Right lobe of liver (tissue), 6 donors: ENCODE data around the gene GPC6. TPM values are rescaled to one million over a fixed set of nuclear protein-coding genes. Genes with fewer than 3 reads are reported as not detected.

Experiments
- ATAC-seq, 4 donors: fragments of 200-7000 bp; cut with Tn5 transposase; one replicate each; pipeline ENCODE4 v1.9.1; 2020; ENCODE audit warnings: mild to moderate bottlenecking in 4 of 4, moderate library complexity in 4 of 4
- DNase-seq, 3 donors: peaks; one replicate each; pipeline ENCODE4 v3.0.0-alpha.2; 2020
- H3K27ac ChIP-seq, 3 donors: fragments of 200-600 bp; one replicate each; pipeline ENCODE4 v1.8.0; 2022
- H3K27me3 ChIP-seq, 2 donors: fragments of 200-600 bp; one replicate each; pipeline ENCODE4 v1.8.0; 2022
- H3K36me3 ChIP-seq, 4 donors: fragments of 200-600 bp; sonication (generic) in 1 of 4; one replicate each; pipeline versions ENCODE4 v1.5.1 to v1.8.0; 2017 to 2022; ENCODE audit warnings: control low read depth in 1 of 4
- H3K4me1 ChIP-seq, 4 donors: fragments of 200-600 bp; sonication (generic) in 1 of 4; one replicate each; pipeline versions ENCODE4 v1.5.1 to v1.8.0; 2017 to 2022; ENCODE audit warnings: control low read depth in 1 of 4
- H3K4me3 ChIP-seq, 3 donors: fragments of 200-600 bp; one replicate each; pipeline ENCODE4 v1.8.0; 2022
- H3K9me3 ChIP-seq, 4 donors: fragments of 200-600 bp; sonication (generic) in 1 of 4; one replicate each; pipeline versions ENCODE4 v1.5.1 to v1.8.0; 2017 to 2022; ENCODE audit warnings: control low read depth in 1 of 4
- POLR2A ChIP-seq: fragments of 450-650 bp; IDR thresholded peaks from one replicate; pipeline ENCODE4 v1.6.1; 2017; ENCODE audit warnings: antibody characterized with exemption, mild to moderate bottlenecking
- WGBS: methylation state at CpG from one replicate; pipeline ENCODE4 v1.1.6; 2018; ENCODE audit warnings: low coverage, low lambda C conversion rate; ENCODE audit not compliant: insufficient coverage; ENCODE audit errors: missing lambda C conversion rate; 5-methylcytosine and 5-hydroxymethylcytosine counted together
- intact Hi-C, 2 donors: fragments of 100-400 bp; cut with DNase I; formaldehyde crosslinking; loops; one replicate each; pipeline versions ENCODE4 v1.11.2 to v1.14.1; 2022
- total RNA-seq, 6 experiments: library from RNA; depleted of rRNA in 2 of 6; stranded (reverse); fragments of >200 nt in 2 of 6; fragmentation: NEBNext Ultra II Directional in 3 of 6; extraction: Animal tissue kit (Norgen Biotek cat#: 25700) in 3 of 6; gene quantifications; one replicate each; pipeline versions ENCODE4 v1.1.0 to v1.2.4, GENCODE V29; 2016 to 2023
- TF ChIP-seq, protein P1 (sequence below), 4 donors: fragments of 200-600 bp in 3 of 4; fragments of 450-650 bp in 1 of 4; IDR thresholded peaks; one replicate each; pipeline versions ENCODE4 v1.5.1 to v1.8.0; 2016 to 2022; ENCODE audit warnings: antibody characterized with exemption in 4 of 4, mild to moderate bottlenecking in 2 of 4
- donor health status: DM: no; HTN: yes; CAD: no.
- donor health status: DM: no; HTN: no; CAD: no.
- donor health status: DM: no; HTN: no; CAD: no.
- donor health status: DM: no; HTN: yes; CAD: no.
- donor health status: DM: no; HTN: yes; CAD: no.

The GPC6 gene
- total RNA-seq, 6 experiments from 2014 or later: 18.6 to 30.1 (median 20.2) TPM

GRCh38 chr13:93767917-93768409, 541.4 kb downstream of the GPC6 start:
- no peak overlapping the region for H3K4me3 ChIP-seq
- peaks cover 0 to 34% (median 9%) of the 10 kb centered on the region in 4 donors for H3K4me1 ChIP-seq
- H3K27me3 ChIP-seq: no peaks in the 10 kb centered on the region
- WGBS: 26% methylated on average over 4 of the region's 4 CpGs
- peak; percentile 76 to 88 (median 82) for ATAC-seq
- DNase-seq: peak in 2 of 3 donors; percentile 22 to 52
- peak; percentile 63 for TF ChIP-seq POLR2A
- TF ChIP-seq, protein P1, sequence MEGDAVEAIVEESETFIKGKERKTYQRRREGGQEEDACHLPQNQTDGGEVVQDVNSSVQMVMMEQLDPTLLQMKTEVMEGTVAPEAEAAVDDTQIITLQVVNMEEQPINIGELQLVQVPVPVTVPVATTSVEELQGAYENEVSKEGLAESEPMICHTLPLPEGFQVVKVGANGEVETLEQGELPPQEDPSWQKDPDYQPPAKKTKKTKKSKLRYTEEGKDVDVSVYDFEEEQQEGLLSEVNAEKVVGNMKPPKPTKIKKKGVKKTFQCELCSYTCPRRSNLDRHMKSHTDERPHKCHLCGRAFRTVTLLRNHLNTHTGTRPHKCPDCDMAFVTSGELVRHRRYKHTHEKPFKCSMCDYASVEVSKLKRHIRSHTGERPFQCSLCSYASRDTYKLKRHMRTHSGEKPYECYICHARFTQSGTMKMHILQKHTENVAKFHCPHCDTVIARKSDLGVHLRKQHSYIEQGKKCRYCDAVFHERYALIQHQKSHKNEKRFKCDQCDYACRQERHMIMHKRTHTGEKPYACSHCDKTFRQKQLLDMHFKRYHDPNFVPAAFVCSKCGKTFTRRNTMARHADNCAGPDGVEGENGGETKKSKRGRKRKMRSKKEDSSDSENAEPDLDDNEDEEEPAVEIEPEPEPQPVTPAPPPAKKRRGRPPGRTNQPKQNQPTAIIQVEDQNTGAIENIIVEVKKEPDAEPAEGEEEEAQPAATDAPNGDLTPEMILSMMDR (IDR thresholded peaks at IDR 0.05): no peak
- intact Hi-C loops: no loop called here
- peak overlapping the region; percentile 65 to 90 (median 77) for H3K27ac ChIP-seq
- no peaks in the 10 kb centered on the region for H3K36me3 ChIP-seq
- no peaks in the 10 kb centered on the region for H3K9me3 ChIP-seq

- WGBS: 84% methylated on average over 3 of the region's 3 CpGs
- DNase-seq (no peak), ATAC-seq (no peak)
- Histone ChIP-seq H3K27ac (no peak overlapping the region), H3K4me3 (no peak overlapping the region), H3K4me1 (peaks cover 0 to 34% (median 9%) of the 10 kb centered on the region in 4 donors), H3K9me3 (no peaks in the 10 kb centered on the region), H3K27me3 (no peaks in the 10 kb centered on the region), H3K36me3 (no peaks in the 10 kb centered on the region)
- TF ChIP-seq, protein P1 (IDR thresholded peaks at IDR 0.05): no peak
- no peak for TF ChIP-seq POLR2A
- intact Hi-C loops: no loop called here
Observed at GRCh38 chr13:93769101-93769500, 542.5 kb downstream of the GPC6 start.

DNA sequence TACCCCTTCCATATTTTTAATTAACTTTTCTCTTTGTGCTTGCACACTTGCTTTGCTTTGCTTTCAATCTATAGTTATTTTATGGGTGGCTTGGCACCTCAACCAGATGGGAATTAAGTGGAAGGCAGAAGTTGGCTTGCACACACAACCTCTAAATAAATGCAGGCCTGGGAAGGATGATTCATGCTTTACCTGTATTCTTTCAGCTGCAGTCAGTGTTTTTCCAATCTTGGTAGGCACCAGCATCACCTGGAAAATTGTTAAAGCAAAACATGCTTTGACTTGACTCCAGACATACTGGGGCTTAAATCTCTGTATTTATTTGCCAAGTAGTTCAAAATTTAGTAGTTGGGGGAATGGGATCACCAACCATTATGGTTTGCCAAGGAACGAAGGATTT, 543.0 kb downstream of the GPC6 start:
- ATAC-seq (no peak), DNase-seq (no peak)
- H3K4me3 ChIP-seq: no peak overlapping the region
- peaks cover 0 to 34% (median 9%) of the 10 kb centered on the region in 4 donors for H3K4me1 ChIP-seq
- 83% methylated on average over 1 of the region's 1 CpG for WGBS
- H3K9me3 ChIP-seq: no peaks in the 10 kb centered on the region
- TF ChIP-seq, protein P1 (IDR thresholded peaks at IDR 0.05): no peak
- no peak overlapping the region for H3K27ac ChIP-seq
- H3K36me3 ChIP-seq: no peaks in the 10 kb centered on the region
- intact Hi-C loops: no loop called here
- no peaks in the 10 kb centered on the region for H3K27me3 ChIP-seq

DNA sequence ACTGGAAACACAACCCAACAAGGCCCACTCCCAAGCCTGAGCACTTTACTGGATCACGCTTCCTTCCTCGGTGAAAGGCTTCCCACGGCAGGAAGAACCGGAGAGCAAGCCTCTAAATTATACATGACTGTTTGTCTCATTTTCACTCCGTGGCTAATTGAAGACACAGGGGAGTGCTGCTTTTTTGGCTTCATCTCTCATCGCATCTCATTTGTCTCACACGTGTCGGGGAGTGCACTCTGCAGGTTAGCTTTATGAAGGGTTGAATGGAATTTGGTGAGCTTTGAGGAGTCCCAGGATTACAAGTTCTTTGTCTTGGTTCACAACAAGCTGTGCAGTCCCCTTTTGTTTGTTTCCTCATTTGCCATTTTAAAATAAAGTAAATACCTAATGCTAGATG, 544.6 kb downstream of the GPC6 start:
- H3K4me3 ChIP-seq: no peak overlapping the region
- no peak for TF ChIP-seq POLR2A
- TF ChIP-seq, protein P1 (IDR thresholded peaks at IDR 0.05): no peak
- H3K27me3 ChIP-seq: no peaks in the 10 kb centered on the region
- H3K36me3 ChIP-seq: no peaks in the 10 kb centered on the region
- no peaks in the 10 kb centered on the region for H3K9me3 ChIP-seq
- ATAC-seq: no peak
- intact Hi-C loops: no loop called here
- WGBS: 70% methylated on average over 8 of the region's 8 CpGs
- peaks cover 0 to 29% (median 12%) of the 10 kb centered on the region in 4 donors for H3K4me1 ChIP-seq
- H3K27ac ChIP-seq: no peak overlapping the region
- DNase-seq: no peak

DNA sequence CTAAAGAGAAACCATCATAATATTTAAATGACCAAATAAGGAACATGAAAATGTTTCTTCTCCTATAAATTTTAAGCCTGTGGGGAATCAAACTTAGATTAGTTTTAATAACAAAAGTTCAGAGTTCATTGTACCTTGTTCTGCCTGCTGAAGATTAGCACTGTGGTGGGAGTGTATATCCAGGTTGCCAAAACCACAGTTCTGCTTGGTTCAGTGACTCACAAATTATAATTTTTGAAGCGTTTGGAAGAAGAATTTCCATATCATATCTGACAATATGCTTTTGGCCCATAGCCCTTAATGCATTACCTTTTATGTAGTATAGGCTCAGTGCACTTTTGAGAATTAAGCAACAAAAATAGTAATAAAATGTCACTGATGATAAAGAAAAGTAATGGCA, 545.2 kb downstream of the GPC6 start:
- no peaks in the 10 kb centered on the region for H3K9me3 ChIP-seq
- WGBS: 15% methylated on average over 1 of the region's 1 CpG
- DNase-seq (no peak), ATAC-seq (no peak)
- H3K4me3 ChIP-seq: no peak overlapping the region
- H3K27ac ChIP-seq: no peak overlapping the region
- intact Hi-C loops: no loop called here
- H3K4me1 ChIP-seq: peaks cover 0 to 25% (median 11%) of the 10 kb centered on the region in 4 donors
- H3K27me3 ChIP-seq: no peaks in the 10 kb centered on the region
- TF ChIP-seq, protein P1 (IDR thresholded peaks at IDR 0.05): no peak
- TF ChIP-seq POLR2A: no peak
- H3K36me3 ChIP-seq: no peaks in the 10 kb centered on the region
